HG03108 (cell line): ENCODE data around the gene ASGR1.

ENCODE experiments used
- ATAC-seq: cut with Tn5 transposase; IDR thresholded peaks from one replicate; pipeline ENCODE4 v1.9.1; 2021; ENCODE audit warnings: moderate library complexity; ENCODE audit not compliant: unreplicated experiment

Gene ASGR1

GRCh38 chr17:7179317-7180254 lies at the start of gene ASGR1:
Gene ASGR1 (minus strand): TSS chr17:7179370. CDS start chr17:7178563, 807 bp downstream.
- ATAC-seq: no peak

- ATAC-seq: no peak
Measured at GRCh38 chr17:7228920-7229319, 49.8 kb upstream of the ASGR1 start.

DNA sequence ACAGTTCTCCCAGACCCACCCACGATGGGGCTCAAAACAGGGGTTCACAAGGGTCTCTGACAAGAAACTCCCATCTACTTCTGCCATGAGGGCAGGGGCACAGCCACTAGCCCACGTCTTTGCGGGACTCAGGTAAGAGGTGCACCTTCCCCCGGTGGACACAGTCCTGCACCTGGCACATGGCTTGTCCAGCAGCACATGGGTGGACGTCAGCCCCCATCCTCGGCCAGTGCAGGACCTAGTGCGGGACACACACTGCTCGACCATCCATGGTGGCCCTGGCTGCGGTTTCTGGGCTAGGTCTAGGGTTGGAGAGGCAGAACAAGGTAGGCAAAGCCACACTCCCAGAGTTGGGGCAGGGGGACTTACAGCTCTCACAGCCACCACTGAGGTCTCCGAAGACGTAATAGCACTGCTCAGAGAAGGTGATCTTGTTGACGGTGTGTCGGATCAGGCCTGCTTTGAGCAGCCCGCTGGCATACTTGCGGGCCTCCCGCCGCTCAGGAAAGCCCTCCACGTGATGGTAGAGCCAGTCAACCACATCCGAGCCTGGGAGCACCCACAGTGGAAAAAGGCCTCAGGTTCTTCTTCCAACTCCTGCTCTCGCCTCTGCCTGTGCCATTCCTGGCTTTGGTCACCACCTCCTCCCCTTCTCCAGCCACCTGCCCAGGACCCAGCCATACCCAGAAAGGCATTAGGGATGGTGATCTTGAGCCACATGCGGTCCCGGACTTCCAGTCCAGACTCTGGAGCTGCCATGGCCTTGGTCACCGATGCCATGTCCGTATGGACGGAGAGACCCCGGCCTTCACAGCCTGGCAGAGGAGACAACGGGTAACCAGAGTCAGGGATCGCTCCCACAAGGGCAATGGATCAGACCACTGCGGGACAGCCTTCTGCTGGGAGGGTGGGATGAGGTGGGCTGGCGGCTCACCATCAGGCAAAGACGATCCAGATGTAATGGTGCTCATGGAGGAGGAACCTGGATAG lies 47.8 kb upstream of the ASGR1 start:
- no peak for ATAC-seq

GRCh38 chr17:7225711-7226331 lies 46.7 kb upstream of the ASGR1 start:
- ATAC-seq: no peak

GRCh38 chr17:7224661-7225111 lies 45.5 kb upstream of the ASGR1 start:
- no peak for ATAC-seq

- no peak for ATAC-seq
Measured at GRCh38 chr17:7224110-7224509, 44.9 kb upstream of the ASGR1 start.

DNA sequence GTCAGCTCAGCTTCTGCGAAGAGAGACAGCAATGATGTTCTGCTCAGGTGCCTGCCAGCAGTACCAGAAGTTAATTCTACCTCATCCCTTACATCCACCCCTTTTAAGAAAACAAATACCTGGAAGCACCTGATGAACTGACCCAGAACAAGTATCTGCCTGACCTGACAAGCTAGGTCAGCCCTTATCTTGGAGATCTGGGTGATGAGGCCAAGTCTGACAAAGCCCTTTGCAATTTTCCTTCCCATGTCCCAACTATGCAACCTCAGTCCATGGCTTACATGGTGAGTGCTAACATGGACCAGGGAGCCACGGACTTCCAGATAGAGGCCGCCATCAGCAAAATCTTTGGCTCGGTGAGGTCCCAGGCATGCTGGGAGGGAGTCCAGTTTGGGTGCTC lies 44.2 kb upstream of the ASGR1 start:
- ATAC-seq: no peak

GRCh38 chr17:7222972-7223292 lies 43.8 kb upstream of the ASGR1 start:
- no peak for ATAC-seq

DNA sequence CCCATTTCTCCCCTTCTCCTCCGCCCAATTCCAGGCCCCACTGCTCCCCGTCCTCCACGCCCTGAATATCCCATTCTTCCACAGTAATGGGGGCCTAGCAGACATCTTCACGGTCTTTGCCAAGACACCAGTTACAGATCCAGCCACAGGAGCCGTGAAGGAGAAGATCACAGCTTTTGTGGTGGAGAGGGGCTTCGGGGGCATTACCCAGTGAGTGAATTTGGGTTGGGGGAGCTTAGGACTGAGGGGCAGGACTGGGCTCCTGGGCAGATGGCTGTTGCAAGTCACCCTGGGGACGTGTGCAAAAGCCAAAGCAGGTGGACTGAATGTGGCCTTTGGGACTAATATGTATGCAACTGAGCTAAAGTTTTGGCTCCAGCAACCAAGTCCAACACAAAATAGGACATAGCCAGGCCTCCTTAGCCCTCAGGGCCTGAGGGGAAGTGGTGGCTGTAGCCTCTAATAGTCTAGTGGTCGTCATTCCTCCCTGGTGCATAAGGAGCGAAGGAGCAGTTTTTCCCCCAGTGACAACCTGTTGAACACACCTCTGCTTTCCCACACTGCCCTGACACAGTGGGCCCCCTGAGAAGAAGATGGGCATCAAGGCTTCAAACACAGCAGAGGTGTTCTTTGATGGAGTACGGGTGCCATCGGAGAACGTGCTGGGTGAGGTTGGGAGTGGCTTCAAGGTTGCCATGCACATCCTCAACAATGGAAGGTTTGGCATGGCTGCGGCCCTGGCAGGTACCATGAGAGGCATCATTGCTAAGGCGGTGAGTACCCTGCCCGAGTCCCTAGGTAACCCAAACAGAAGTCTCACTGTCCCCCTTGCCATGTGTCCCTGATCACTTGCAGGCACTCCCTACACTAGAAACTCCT lies 43.2 kb upstream of the ASGR1 start:
- no peak for ATAC-seq

GRCh38 chr17:7221278-7222092 lies 42.3 kb upstream of the ASGR1 start:
- ATAC-seq: no peak

DNA sequence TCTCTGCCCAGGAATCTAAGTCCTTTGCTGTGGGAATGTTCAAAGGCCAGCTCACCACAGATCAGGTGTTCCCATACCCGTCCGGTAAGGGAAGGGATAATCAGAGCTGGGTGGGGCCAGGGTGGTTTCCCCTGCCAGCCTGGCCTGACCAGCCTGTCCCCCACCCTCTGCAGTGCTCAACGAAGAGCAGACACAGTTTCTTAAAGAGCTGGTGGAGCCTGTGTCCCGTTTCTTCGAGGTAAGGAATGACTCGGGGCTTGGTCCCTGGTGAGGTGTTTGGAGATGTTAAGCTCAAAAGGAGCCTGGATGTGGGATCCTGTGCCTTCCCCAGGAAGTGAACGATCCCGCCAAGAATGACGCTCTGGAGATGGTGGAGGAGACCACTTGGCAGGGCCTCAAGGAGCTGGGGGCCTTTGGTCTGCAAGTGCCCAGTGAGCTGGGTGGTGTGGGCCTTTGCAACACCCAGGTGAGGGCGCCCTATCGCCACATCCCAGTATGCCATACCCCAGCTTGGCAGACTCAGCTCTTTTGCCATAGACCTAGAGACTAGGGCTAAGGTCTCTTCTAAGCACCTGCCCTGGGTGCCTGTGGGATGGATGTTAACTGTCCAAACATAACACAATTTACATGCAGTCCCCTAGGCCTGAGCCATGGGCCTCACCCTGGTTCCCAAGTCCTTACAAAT lies 41.6 kb upstream of the ASGR1 start:
- ATAC-seq: no peak

GRCh38 chr17:7219812-7220592 lies 40.8 kb upstream of the ASGR1 start, which contains the start of the genes ACADVL and DLG4:
Gene ACADVL (plus strand): TSS chr17:7219938. CDS start chr17:7219985, 47 bp downstream.
Gene DLG4 (minus strand): TSS chr17:7219836.
- peak; percentile 53 for ATAC-seq

- ATAC-seq: no peak
Measured at GRCh38 chr17:7219229-7219811, 40.1 kb upstream of the ASGR1 start.

DNA sequence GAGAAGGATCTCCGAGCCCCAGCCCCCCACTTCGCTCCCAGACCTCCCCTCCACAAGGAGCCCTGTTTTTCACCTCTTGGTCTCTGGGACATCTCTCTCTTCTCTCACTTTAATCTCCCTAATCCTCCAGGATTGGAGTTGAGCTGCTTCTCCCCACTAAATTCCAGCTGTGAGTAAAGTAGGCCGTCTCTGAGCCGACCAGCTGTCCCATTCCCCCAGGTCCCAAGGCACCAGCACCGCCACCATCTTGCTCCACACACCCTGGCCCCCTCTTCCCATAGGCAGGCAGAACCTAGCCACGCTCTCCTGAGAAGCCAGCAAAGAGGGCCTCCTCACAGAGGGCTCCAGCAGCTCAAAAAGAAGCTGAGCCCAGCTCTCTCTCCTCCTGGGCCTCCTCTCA lies 39.6 kb upstream of the ASGR1 start:
- no peak for ATAC-seq

GRCh38 chr17:7218166-7218565 lies 39.0 kb upstream of the ASGR1 start:
- ATAC-seq: no peak

GRCh38 chr17:7217113-7217987 lies 38.2 kb upstream of the ASGR1 start:
- no peak for ATAC-seq
